D721Med (cell line): ENCODE data around the gene HLA-F.

Source experiments
- DNase-seq: peaks from one replicate; pipeline ENCODE4 v3.0.0; 2011; ENCODE audit warnings: low spot score; ENCODE audit not compliant: insufficient read length
- FAIRE-seq: peaks from 2 replicates; lab custom pipeline; 2011; peaks lifted over from hg19 to GRCh38; lab: Jason Lieb, UNC
- CTCF ChIP-seq: IDR thresholded peaks from 2 replicates; pipeline ENCODE4 v1.5.1; 2012; ENCODE audit warnings: mild to moderate bottlenecking, control low read depth; ENCODE audit not compliant: insufficient read depth; ENCODE audit errors: missing control alignments

The HLA-F gene

DNA sequence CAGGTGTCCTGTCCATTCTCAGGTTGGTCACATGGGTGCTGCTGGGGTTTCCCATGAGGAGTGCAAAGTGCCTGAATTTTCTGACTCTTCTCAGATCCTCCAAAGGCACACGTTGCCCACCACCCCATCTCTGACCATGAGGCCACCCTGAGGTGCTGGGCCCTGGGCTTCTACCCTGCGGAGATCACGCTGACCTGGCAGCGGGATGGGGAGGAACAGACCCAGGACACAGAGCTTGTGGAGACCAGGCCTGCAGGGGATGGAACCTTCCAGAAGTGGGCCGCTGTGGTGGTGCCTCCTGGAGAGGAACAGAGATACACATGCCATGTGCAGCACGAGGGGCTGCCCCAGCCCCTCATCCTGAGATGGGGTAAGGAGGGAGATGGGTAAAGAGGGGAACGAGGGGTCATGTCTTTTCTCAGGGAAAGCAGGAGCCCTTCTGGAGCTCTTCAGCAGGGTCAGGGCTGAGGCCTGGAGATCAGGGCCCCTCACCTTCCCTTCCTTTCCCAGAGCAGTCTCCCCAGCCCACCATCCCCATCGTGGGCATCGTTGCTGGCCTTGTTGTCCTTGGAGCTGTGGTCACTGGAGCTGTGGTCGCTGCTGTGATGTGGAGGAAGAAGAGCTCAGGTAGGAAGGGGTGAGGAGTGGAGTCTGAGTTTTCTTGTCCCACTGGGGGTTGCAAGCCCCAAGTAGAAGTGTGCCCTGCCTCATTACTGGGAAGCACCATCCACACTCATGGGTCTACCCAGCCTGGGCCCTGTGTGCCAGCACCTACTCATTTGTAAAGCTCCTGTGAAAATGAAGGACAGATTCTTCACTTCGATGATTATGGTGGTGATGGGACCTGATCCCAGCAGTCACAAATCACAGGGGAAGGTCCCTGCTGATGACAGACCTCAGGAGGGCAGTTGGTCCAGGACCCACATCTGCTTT is 2.0 kb downstream of the HLA-F start:
- TF ChIP-seq CTCF = no peak
- FAIRE-seq = no peak
- no peak for DNase-seq

- no peak for DNase-seq
- FAIRE-seq = no peak
- no peak for TF ChIP-seq CTCF
These were observed 2.8 kb downstream of the HLA-F start for GRCh38 chr6:29726001-29726400.

- FAIRE-seq = no peak
- no peak for TF ChIP-seq CTCF
- no peak for DNase-seq
These were observed 3.4 kb downstream of the HLA-F start for GRCh38 chr6:29726571-29727194.

DNA sequence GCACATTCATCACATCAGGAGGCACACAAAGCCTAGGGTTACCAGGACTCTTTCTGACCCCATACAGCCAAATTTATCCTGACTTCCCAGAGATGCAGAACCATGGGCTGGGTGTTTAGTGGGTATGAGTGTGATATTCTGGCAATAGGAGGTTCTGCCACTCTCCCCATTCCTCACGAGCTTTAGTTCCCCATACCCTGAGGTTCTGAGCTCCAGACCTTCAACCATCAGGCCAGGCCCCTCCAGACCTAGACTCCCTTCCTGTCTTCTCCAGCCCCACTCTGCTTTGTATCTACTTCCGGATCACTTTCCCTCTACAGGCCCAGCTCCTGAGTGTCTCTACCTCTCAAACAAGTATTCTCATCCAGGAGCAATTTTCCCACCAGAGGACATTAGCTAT is 4.4 kb downstream of the HLA-F start:
- no peak for DNase-seq
- no peak for TF ChIP-seq CTCF
- no peak for FAIRE-seq

- TF ChIP-seq CTCF = no peak
- no peak for FAIRE-seq
- DNase-seq = no peak
These were observed 5.1 kb downstream of the HLA-F start for GRCh38 chr6:29728173-29728874.

DNA sequence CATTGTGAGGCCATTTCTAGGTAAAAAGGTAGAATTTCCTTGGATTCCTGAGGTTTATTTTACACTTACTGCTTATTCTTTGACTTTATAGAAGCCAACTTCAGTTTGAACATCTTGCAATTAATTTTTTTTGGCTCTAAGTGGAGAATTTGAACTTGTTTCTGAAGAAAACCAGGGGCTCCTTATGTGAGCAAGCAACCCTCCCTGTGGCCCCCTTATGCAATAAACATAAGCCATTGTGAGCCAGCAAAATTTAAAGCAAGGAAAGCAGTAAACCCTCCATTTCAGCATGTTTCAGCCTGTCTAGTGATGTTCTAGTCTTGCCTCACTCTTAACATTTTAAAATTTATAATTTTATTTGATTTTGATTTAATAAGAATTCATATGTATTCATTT is 5.6 kb downstream of the HLA-F start:
- no peak for TF ChIP-seq CTCF
- no peak for FAIRE-seq
- no peak for DNase-seq
